ENCODE measurements around the gene PLLP. TPM values are rescaled to one million over a fixed set of nuclear protein-coding genes. Genes with fewer than 3 reads are reported as not detected.

PLLP gene
- total and polyA plus RNA-seq, 2 donors from 2014 or later, result 64.4 to 83.8 TPM

DNA sequence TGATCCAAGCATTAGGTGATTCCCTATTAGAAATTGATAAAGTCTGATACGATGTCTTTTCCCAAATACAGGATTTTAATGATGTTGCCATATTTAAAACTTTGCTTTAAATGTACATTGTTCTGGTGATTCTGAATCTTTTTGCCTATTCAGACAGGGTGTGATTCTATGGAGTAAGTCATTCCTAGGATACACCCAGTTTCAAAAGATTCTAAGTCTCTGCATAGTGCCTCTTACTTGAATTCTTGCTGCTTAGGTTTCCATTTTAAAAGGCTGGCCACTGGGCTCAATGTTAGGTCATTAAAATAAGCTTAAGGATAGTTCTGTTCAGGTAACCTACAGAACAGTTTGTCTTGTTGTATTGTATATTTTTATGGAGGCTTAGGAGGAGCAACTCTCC lies 61.4 kb downstream of the PLLP start:
- intact Hi-C loops (cut with DNase I), result no loop called here
- no peaks in the 10 kb centered on the region for H3K4me1 ChIP-seq (ENCODE audit: control insufficient read depth in 2 of 3, insufficient read depth in 2 of 3, low read depth in 1 of 3, low read length in 3 of 3)
- H3K9ac ChIP-seq (ENCODE audit: low read length in 3 of 3), result no peak overlapping the region
- no peaks in the 10 kb centered on the region for H3K27me3 ChIP-seq (ENCODE audit: control insufficient read depth, insufficient read depth, low read length)
- no peaks in the 10 kb centered on the region for H3K9me3 ChIP-seq (ENCODE audit: control insufficient read depth in 2 of 3, insufficient read depth in 1 of 3, low read length in 3 of 3)
- H3K27ac ChIP-seq (ENCODE audit: low read depth in 2 of 2, low read length in 2 of 2), result no peak overlapping the region
- H3K4me3 ChIP-seq (ENCODE audit: low read length in 3 of 3), result no peak overlapping the region
- TF ChIP-seq, protein P1, sequence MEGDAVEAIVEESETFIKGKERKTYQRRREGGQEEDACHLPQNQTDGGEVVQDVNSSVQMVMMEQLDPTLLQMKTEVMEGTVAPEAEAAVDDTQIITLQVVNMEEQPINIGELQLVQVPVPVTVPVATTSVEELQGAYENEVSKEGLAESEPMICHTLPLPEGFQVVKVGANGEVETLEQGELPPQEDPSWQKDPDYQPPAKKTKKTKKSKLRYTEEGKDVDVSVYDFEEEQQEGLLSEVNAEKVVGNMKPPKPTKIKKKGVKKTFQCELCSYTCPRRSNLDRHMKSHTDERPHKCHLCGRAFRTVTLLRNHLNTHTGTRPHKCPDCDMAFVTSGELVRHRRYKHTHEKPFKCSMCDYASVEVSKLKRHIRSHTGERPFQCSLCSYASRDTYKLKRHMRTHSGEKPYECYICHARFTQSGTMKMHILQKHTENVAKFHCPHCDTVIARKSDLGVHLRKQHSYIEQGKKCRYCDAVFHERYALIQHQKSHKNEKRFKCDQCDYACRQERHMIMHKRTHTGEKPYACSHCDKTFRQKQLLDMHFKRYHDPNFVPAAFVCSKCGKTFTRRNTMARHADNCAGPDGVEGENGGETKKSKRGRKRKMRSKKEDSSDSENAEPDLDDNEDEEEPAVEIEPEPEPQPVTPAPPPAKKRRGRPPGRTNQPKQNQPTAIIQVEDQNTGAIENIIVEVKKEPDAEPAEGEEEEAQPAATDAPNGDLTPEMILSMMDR (IDR thresholded peaks at IDR 0.05; ENCODE audit: borderline replicate concordance, extremely low read depth, insufficient read depth), result no peak
- H3K36me3 ChIP-seq (ENCODE audit: control insufficient read depth in 2 of 3, insufficient read depth in 3 of 3, low read length in 3 of 3), result peaks cover 8 to 42% (median 26%) of the 10 kb centered on the region in 3 donors
- DNase-seq, result no peak
- FAIRE-seq, result no peak

GRCh38 chr16:57216968-57217367 lies 67.5 kb downstream of the PLLP start:
- TF ChIP-seq, protein P1 (IDR thresholded peaks at IDR 0.05; ENCODE audit: borderline replicate concordance, extremely low read depth, insufficient read depth), result no peak
- DNase-seq (no peak), FAIRE-seq (no peak)
- no peak overlapping the region for H3K4me3 ChIP-seq (ENCODE audit: low read length in 3 of 3)
- H3K27ac ChIP-seq (ENCODE audit: low read depth in 2 of 2, low read length in 2 of 2), result no peak overlapping the region
- peaks cover 17 to 67% (median 39%) of the 10 kb centered on the region in 3 donors for H3K36me3 ChIP-seq (ENCODE audit: control insufficient read depth in 2 of 3, insufficient read depth in 3 of 3, low read length in 3 of 3)
- H3K27me3 ChIP-seq (ENCODE audit: control insufficient read depth, insufficient read depth, low read length), result no peaks in the 10 kb centered on the region
- H3K4me1 ChIP-seq (ENCODE audit: control insufficient read depth in 2 of 3, insufficient read depth in 2 of 3, low read depth in 1 of 3, low read length in 3 of 3), result no peaks in the 10 kb centered on the region
- H3K9me3 ChIP-seq (ENCODE audit: control insufficient read depth in 2 of 3, insufficient read depth in 1 of 3, low read length in 3 of 3), result peaks cover 0 to 7% (median 0%) of the 10 kb centered on the region in 3 donors
- no peak overlapping the region for H3K9ac ChIP-seq (ENCODE audit: low read length in 3 of 3)
- intact Hi-C loops (cut with DNase I), result no loop called here

- H3K9me3 ChIP-seq (ENCODE audit: control insufficient read depth in 2 of 3, insufficient read depth in 1 of 3, low read length in 3 of 3), result peaks cover 0 to 7% (median 0%) of the 10 kb centered on the region in 3 donors
- H3K4me1 ChIP-seq (ENCODE audit: control insufficient read depth in 2 of 3, insufficient read depth in 2 of 3, low read depth in 1 of 3, low read length in 3 of 3), result no peaks in the 10 kb centered on the region
- TF ChIP-seq, protein P1 (IDR thresholded peaks at IDR 0.05; ENCODE audit: borderline replicate concordance, extremely low read depth, insufficient read depth), result no peak
- H3K4me3 ChIP-seq (ENCODE audit: low read length in 3 of 3), result no peak overlapping the region
- H3K9ac ChIP-seq (ENCODE audit: low read length in 3 of 3), result no peak overlapping the region
- intact Hi-C loops (cut with DNase I), result no loop called here
- H3K27me3 ChIP-seq (ENCODE audit: control insufficient read depth, insufficient read depth, low read length), result no peaks in the 10 kb centered on the region
- FAIRE-seq, result no peak
- H3K27ac ChIP-seq (ENCODE audit: low read depth in 2 of 2, low read length in 2 of 2), result no peak overlapping the region
- DNase-seq, result no peak
- H3K36me3 ChIP-seq (ENCODE audit: control insufficient read depth in 2 of 3, insufficient read depth in 3 of 3, low read length in 3 of 3), result peaks cover 17 to 67% (median 32%) of the 10 kb centered on the region in 3 donors
These were observed 71.0 kb downstream of the PLLP start for GRCh38 chr16:57213462-57213861.

- Histone ChIP-seq H3K27ac (ENCODE audit: low read depth in 2 of 2, low read length in 2 of 2) (no peak overlapping the region), H3K4me1 (ENCODE audit: control insufficient read depth in 2 of 3, insufficient read depth in 2 of 3, low read depth in 1 of 3, low read length in 3 of 3) (no peaks in the 10 kb centered on the region), H3K36me3 (ENCODE audit: control insufficient read depth in 2 of 3, insufficient read depth in 3 of 3, low read length in 3 of 3) (peaks cover 7 to 66% (median 30%) of the 10 kb centered on the region in 3 donors), H3K9ac (ENCODE audit: low read length in 3 of 3) (no peak overlapping the region), H3K27me3 (ENCODE audit: control insufficient read depth, insufficient read depth, low read length) (no peaks in the 10 kb centered on the region), H3K9me3 (ENCODE audit: control insufficient read depth in 2 of 3, insufficient read depth in 1 of 3, low read length in 3 of 3) (no peaks in the 10 kb centered on the region), H3K4me3 (ENCODE audit: low read length in 3 of 3) (no peak overlapping the region)
- TF ChIP-seq, protein P1 (IDR thresholded peaks at IDR 0.05; ENCODE audit: borderline replicate concordance, extremely low read depth, insufficient read depth), result no peak
- no peak for FAIRE-seq
- no peak for DNase-seq
- intact Hi-C loops (cut with DNase I), result no loop called here
These were observed 74.7 kb downstream of the PLLP start for GRCh38 chr16:57209780-57210179.

Data from kidney (tissue), 14 donors.